Neural progenitor cell (in vitro differentiated cells): ENCODE results near the gene KPNA1.

Experiments
- CTCF ChIP-seq: fragments of 200-600 bp; sonication (generic); IDR thresholded peaks from 2 replicates; pipeline ENCODE4 v1.5.1; 2017; ENCODE audit warnings: antibody characterized with exemption, mild to moderate bottlenecking
- EZH2 ChIP-seq: fragments of 200-600 bp; sonication (generic); IDR thresholded peaks from 2 replicates; pipeline ENCODE4 v1.6.1; 2017; ENCODE audit warnings: antibody characterized with exemption, mild to moderate bottlenecking, moderate library complexity
- EZH2phosphoT487 ChIP-seq: fragments of 200-600 bp; sonication (generic); IDR thresholded peaks from 2 replicates; pipeline ENCODE4 v1.6.1; 2017; ENCODE audit warnings: antibody characterized with exemption

- no peak for TF ChIP-seq CTCF
- TF ChIP-seq EZH2, result no peak
- TF ChIP-seq EZH2phosphoT487, result no peak
Measured at GRCh38 chr3:122427857-122428471, 86.8 kb downstream of the KPNA1 start.
